SK-N-SH (cell line): ENCODE data around the gene PTPRF. TPM values are rescaled to one million over a fixed set of nuclear protein-coding genes. Genes with fewer than 3 reads are reported as not detected.
A peak's percentile ranks its signal among the peaks of the same experiment; 100 is the strongest.

Source experiments
- CTCF ChIA-PET: fragments of 300-600, 350-600 bp; formaldehyde crosslinking; extraction: SDS; loops from one replicate; lab custom pipeline; 2021; lab: Yijun Ruan, JAX
- POLR2A ChIA-PET: fragments of 350-600 bp; sonication (Branson Sonifier 250); formaldehyde crosslinking; extraction: SDS; loops from one replicate; lab custom pipeline; 2020; ENCODE audit warnings: antibody characterized with exemption, inconsistent platforms; lab: Yijun Ruan, JAX
- DNase-seq: peaks from one replicate; pipeline ENCODE4 v3.0.0; 2012
- H2AFZ ChIP-seq: fragments of 200-600 bp; sonication (generic); 2 replicates; pipeline ENCODE4 v1.8.1; 2016; ENCODE audit warnings: antibody characterized with exemption, mild to moderate bottlenecking, low read depth
- H3F3A ChIP-seq: fragments of 200-600 bp; sonication (generic); replicated peaks from 2 replicates; pipeline ENCODE3; 2016; ENCODE audit warnings: antibody characterized with exemption, mild to moderate bottlenecking; ENCODE audit not compliant: insufficient read depth
- H3K27ac ChIP-seq, 2 experiments: fragments of 200-500 bp in 1 of 2; fragments of 200-600 bp in 1 of 2; sonication (Bioruptor generic) in 1 of 2; sonication (generic), shearing (Covaris generic) in 1 of 2; 2 replicates each; pipeline versions ENCODE4 v1.5.1 to v1.6.1; 2014 to 2016; ENCODE audit warnings: low read depth in 2 of 2, inconsistent platforms in 1 of 2, low read length in 1 of 2, mild to moderate bottlenecking in 1 of 2, mixed read lengths in 1 of 2
- H3K27me3 ChIP-seq: fragments of 200-600 bp; sonication (generic), shearing (Covaris generic); 2 replicates; pipeline ENCODE4 v1.6.1; 2016; ENCODE audit warnings: mixed run types; ENCODE audit not compliant: insufficient read depth
- H3K36me3 ChIP-seq, 2 experiments: fragments of 200-500 bp in 1 of 2; fragments of 200-600 bp in 1 of 2; sonication (Bioruptor generic) in 1 of 2; sonication (generic) in 1 of 2; replicated peaks in 1 of 2; 2 replicates each; pipeline versions ENCODE3 to v1.5.1; 2014 to 2016; ENCODE audit warnings: low read length in 1 of 2, mild to moderate bottlenecking in 1 of 2; ENCODE audit not compliant: insufficient read depth in 2 of 2, control insufficient read depth in 1 of 2
- H3K4me1 ChIP-seq, 2 experiments: fragments of 200-500 bp in 1 of 2; fragments of 200-600 bp in 1 of 2; sonication (Bioruptor generic) in 1 of 2; sonication (generic), shearing (Covaris generic) in 1 of 2; 2 replicates each; pipeline versions ENCODE4 v1.5.1 to v1.6.1; 2014 to 2016; ENCODE audit warnings: low read depth in 1 of 2, low read length in 1 of 2, mixed run types in 1 of 2; ENCODE audit not compliant: insufficient read depth in 2 of 2, control insufficient read depth in 1 of 2
- H3K4me2 ChIP-seq: fragments of 200-600 bp; sonication (generic), shearing (Covaris generic); 2 replicates; pipeline ENCODE4 v1.6.1; 2017; ENCODE audit warnings: mixed run types
- H3K4me3 ChIP-seq, 2 experiments: fragments of 200-500 bp in 1 of 2; fragments of 200-600 bp in 1 of 2; sonication (Bioruptor generic) in 1 of 2; sonication (generic), shearing (Covaris generic) in 1 of 2; 2 replicates each; pipeline versions ENCODE4 v1.5.1 to v1.8.1; 2014 to 2016; ENCODE audit warnings: low read depth in 2 of 2, inconsistent platforms in 1 of 2, low read length in 1 of 2, mild to moderate bottlenecking in 1 of 2, mixed read lengths in 1 of 2, moderate library complexity in 1 of 2
- H3K79me2 ChIP-seq: fragments of 200-600 bp; sonication (generic); 2 replicates; pipeline ENCODE4 v1.8.1; 2017; ENCODE audit warnings: mild to moderate bottlenecking; ENCODE audit not compliant: insufficient read depth
- H3K9ac ChIP-seq: fragments of 200-600 bp; sonication (generic); 2 replicates; pipeline ENCODE4 v1.6.1; 2017; ENCODE audit warnings: mixed run types
- H3K9me2 ChIP-seq: fragments of 200-600 bp; sonication (generic); 2 replicates; pipeline ENCODE4 v1.6.1; 2017; ENCODE audit warnings: mixed run types
- H3K9me3 ChIP-seq: fragments of 200-600 bp; sonication (generic); 2 replicates; pipeline ENCODE4 v1.6.1; 2017; ENCODE audit warnings: mixed run types, mild to moderate bottlenecking, moderate library complexity
- H4K20me1 ChIP-seq: fragments of 200-600 bp; sonication (generic); 2 replicates; pipeline ENCODE4 v1.6.1; 2017; ENCODE audit warnings: mild to moderate bottlenecking, mixed run types; ENCODE audit not compliant: insufficient read depth
- CHD2 ChIP-seq: fragments of 150-350 bp; IDR thresholded peaks from 2 replicates; pipeline ENCODE4 v1.6.1; 2018; ENCODE audit warnings: low read length; ENCODE audit not compliant: partially characterized antibody
- EZH2phosphoT487 ChIP-seq: fragments of 200-600 bp; sonication (generic); IDR thresholded peaks from 2 replicates; pipeline ENCODE4 v1.6.1; 2017; ENCODE audit warnings: low read depth, mixed run types, mild to moderate bottlenecking, antibody characterized with exemption, moderate library complexity, borderline replicate concordance
- FOSL2 ChIP-seq: IDR thresholded peaks from 2 replicates; pipeline ENCODE4 v1.4.0; 2012; ENCODE audit warnings: low read depth, mild to moderate bottlenecking, moderate library complexity, borderline replicate concordance
- FOXJ3 ChIP-seq: sonication (generic); formaldehyde crosslinking; IDR thresholded peaks from 2 replicates; pipeline ENCODE4 v1.5.1; 2020; ENCODE audit warnings: mild to moderate bottlenecking, missing genetic modification reagents
- GABPA ChIP-seq: IDR thresholded peaks from 2 replicates; pipeline ENCODE4 v1.4.0; 2012; ENCODE audit warnings: low read depth, mild to moderate bottlenecking
- MAX ChIP-seq: IDR thresholded peaks from 2 replicates; pipeline ENCODE4 v1.4.0; 2012; ENCODE audit warnings: low read depth
- POLR2AphosphoS5 ChIP-seq: IDR thresholded peaks from 2 replicates; pipeline ENCODE4 v1.6.1; 2012; ENCODE audit warnings: low read depth, low read length
- RAD21 ChIP-seq: IDR thresholded peaks from 2 replicates; pipeline ENCODE4 v1.6.1; 2012; ENCODE audit warnings: mild to moderate bottlenecking, low read length
- RFX5 ChIP-seq: IDR thresholded peaks from 2 replicates; pipeline ENCODE4 v1.6.1; 2012; ENCODE audit warnings: mild to moderate bottlenecking, improper control_type of control experiment, low read length
- RXRA ChIP-seq: IDR thresholded peaks from 2 replicates; pipeline ENCODE4 v1.4.0; 2012; ENCODE audit warnings: low read depth, mild to moderate bottlenecking, borderline replicate concordance
- SIN3A ChIP-seq: IDR thresholded peaks from 2 replicates; pipeline ENCODE4 v1.6.1; 2012; ENCODE audit warnings: low read depth, mild to moderate bottlenecking, low read length, moderate library complexity, borderline replicate concordance
- SMC3 ChIP-seq: IDR thresholded peaks from 2 replicates; pipeline ENCODE4 v1.6.1; 2012; ENCODE audit warnings: low read depth, low read length, improper control_type of control experiment
- TAF1 ChIP-seq: IDR thresholded peaks from 2 replicates; pipeline ENCODE4 v1.6.1; 2012; ENCODE audit warnings: low read depth, mild to moderate bottlenecking, low read length, moderate library complexity, borderline replicate concordance
- TCF12 ChIP-seq: IDR thresholded peaks from 2 replicates; pipeline ENCODE4 v1.4.0; 2012
- TEAD4 ChIP-seq: IDR thresholded peaks from 2 replicates; pipeline ENCODE4 v1.4.0; 2012; ENCODE audit warnings: mild to moderate bottlenecking, borderline replicate concordance; ENCODE audit not compliant: insufficient read depth
- WGBS: methylation state at CpG from one replicate; pipeline ENCODE4 v1.1.6; 2017; ENCODE audit warnings: low lambda C conversion rate; 5-methylcytosine and 5-hydroxymethylcytosine counted together
- polyA plus RNA-seq, 3 experiments: library from polyadenylated mRNA; depleted of rRNA; stranded (reverse); fragments of >200 nt; gene quantifications; 2 replicates each; pipeline ENCODE4 v1.2.3, GENCODE V29; 2012
- TF ChIP-seq, protein P1 (sequence below): fragments of 150-350 bp; IDR thresholded peaks from 2 replicates; pipeline ENCODE4 v1.6.1; 2016; ENCODE audit warnings: mild to moderate bottlenecking, low read depth, low read length
- TF ChIP-seq, protein P2 (sequence below): IDR thresholded peaks from 2 replicates; pipeline ENCODE4 v1.4.0; 2012; ENCODE audit warnings: low read depth, borderline replicate concordance

Gene PTPRF
- polyA plus RNA-seq, 1 of the 3 experiments (the other 2 are of a cell fraction), result 72.7 TPM

GRCh38 chr1:43577655-43578542, 47.2 kb downstream of the PTPRF start (continued):
- TF ChIP-seq SMC3 (no peak), EZH2phosphoT487 (no peak), TEAD4 (no peak), CHD2 (no peak)
- TF ChIP-seq, protein P1, sequence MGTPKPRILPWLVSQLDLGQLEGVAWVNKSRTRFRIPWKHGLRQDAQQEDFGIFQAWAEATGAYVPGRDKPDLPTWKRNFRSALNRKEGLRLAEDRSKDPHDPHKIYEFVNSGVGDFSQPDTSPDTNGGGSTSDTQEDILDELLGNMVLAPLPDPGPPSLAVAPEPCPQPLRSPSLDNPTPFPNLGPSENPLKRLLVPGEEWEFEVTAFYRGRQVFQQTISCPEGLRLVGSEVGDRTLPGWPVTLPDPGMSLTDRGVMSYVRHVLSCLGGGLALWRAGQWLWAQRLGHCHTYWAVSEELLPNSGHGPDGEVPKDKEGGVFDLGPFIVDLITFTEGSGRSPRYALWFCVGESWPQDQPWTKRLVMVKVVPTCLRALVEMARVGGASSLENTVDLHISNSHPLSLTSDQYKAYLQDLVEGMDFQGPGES, result no peak
- TF ChIP-seq, all 33 proteins: peak for 0

DNA sequence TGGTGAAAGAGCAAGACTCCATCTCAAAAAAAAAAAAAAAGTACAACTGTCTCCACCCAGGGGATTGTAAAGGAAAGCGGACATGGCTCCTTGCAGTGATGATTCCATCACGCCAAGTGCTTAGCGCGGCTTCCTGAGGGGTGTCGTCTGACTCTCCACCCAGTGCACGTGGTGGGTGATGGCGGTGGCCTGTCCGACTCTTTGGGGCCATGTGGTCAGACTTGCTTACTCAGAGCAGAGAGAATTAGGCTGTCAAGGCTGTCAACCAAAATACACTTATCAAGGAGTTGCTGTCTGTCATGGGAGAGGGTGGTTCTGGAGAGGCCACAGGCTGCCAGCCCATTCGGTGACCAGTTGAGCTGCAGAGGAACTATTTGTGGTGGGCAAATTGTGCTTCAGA, 49.4 kb downstream of the PTPRF start:
- DNase-seq, result no peak
- Histone ChIP-seq H3K4me3 (no peak overlapping the region), H3F3A (no peaks in the 10 kb centered on the region), H3K4me1 (peaks cover 0 to 25% of the 10 kb centered on the region in 2 experiments; a peak in 1 of 4 replicates), H3K36me3 (peaks cover 0 to 9% of the 10 kb centered on the region in 2 experiments), H3K4me2 (no peak overlapping the region), H2AFZ (no peak overlapping the region), H3K9ac (no peak overlapping the region), H3K27me3 (no peaks in the 10 kb centered on the region), H3K9me3 (no peaks in the 10 kb centered on the region), H3K9me2 (no peaks in the 10 kb centered on the region), H3K79me2 (no peaks in the 10 kb centered on the region), H3K27ac (no peak overlapping the region), H4K20me1 (no peaks in the 10 kb centered on the region)
- POLR2A ChIA-PET, result interaction anchor here (1.0 kb wide), 1 partner anchor 11 kb away, joined by 3 read pairs; no protein-coding TSS in a partner anchor
- TF ChIP-seq FOSL2, result no peak
- no peak for TF ChIP-seq RXRA
- no peak for TF ChIP-seq GABPA
- no peak for TF ChIP-seq FOXJ3 (CRISPR knock-in tag)
- no peak for TF ChIP-seq RAD21
- TF ChIP-seq TAF1, result no peak
- TF ChIP-seq EZH2phosphoT487, result no peak
- no peak for TF ChIP-seq POLR2AphosphoS5
- no peak for TF ChIP-seq RFX5
- CTCF ChIA-PET, result interaction anchor here (1.0 kb wide), 1 partner anchor 8 kb away, joined by 3 read pairs; no protein-coding TSS in a partner anchor
- 99% methylated on average over 8 of the region's 9 CpGs for WGBS

DNA sequence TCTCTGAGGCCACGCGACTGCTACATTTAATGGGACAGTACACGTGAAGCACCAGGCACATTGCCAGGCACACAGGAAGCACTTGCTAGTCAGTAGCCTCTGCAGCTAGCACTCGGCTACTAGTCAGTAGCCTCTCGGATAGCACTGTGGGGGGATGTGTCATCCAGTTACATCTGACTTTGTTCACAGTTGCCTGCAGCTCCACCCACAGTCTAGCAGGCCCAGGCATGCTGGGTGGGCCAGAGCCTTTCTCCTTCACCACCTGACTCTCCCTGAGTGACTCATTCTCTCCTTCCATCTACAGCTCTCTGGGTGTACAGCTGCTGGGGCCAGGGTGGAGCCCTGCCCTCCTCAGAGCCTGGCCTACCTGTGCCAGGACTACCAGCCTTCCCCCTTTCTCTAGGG, 51.5 kb downstream of the PTPRF start:
- no peaks in the 10 kb centered on the region for H3K9me2 ChIP-seq
- H3K79me2 ChIP-seq, result no peaks in the 10 kb centered on the region
- TF ChIP-seq SIN3A (no peak), MAX (peak; percentile 65), TCF12 (peak; percentile 63; the same call in 1 of the 2 replicates), TAF1 (no peak), SMC3 (0 out of 2 replicates have a peak, but pooled peaks have one; percentile 10)
- TF ChIP-seq, protein P2, sequence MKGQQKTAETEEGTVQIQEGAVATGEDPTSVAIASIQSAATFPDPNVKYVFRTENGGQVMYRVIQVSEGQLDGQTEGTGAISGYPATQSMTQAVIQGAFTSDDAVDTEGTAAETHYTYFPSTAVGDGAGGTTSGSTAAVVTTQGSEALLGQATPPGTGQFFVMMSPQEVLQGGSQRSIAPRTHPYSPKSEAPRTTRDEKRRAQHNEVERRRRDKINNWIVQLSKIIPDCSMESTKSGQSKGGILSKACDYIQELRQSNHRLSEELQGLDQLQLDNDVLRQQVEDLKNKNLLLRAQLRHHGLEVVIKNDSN, result peak; percentile 59; the same call in 1 of the 2 replicates
- WGBS, result 57% methylated on average over 4 of the region's 5 CpGs
- H3K4me3 ChIP-seq, result no peak overlapping the region
- H3K27ac ChIP-seq, result peak overlapping the region; percentile 22 to 30; a peak in 2 of 4 replicates
- H3K9me3 ChIP-seq, result no peaks in the 10 kb centered on the region
- H4K20me1 ChIP-seq, result no peaks in the 10 kb centered on the region
- peaks cover 0 to 24% of the 10 kb centered on the region in 2 experiments; a peak in 1 of 4 replicates for H3K4me1 ChIP-seq
- H3K9ac ChIP-seq, result no peak overlapping the region
- ChIA-PET POLR2A (no interaction called here), CTCF (no interaction called here)
- peak overlapping the region; percentile 17; the same call in 1 of the 2 replicates for H3K4me2 ChIP-seq
- no peaks in the 10 kb centered on the region for H3F3A ChIP-seq
- H2AFZ ChIP-seq, result no peak overlapping the region
- no peak for DNase-seq
- H3K36me3 ChIP-seq, result peaks cover 0 to 14% of the 10 kb centered on the region in 2 experiments
- H3K27me3 ChIP-seq, result no peaks in the 10 kb centered on the region
